ENCODE data around the gene NRXN3. TPM values are rescaled to one million over a fixed set of nuclear protein-coding genes. Genes with fewer than 3 reads are reported as not detected.
"Not testable (repeated sequence)": the region's sequence is repeated elsewhere in the genome, so short reads cannot be mapped to it uniquely, and the experiment has no call there.

The NRXN3 gene
- total and polyA plus RNA-seq, 2 of the 4 experiments (the other 2 are of a cell fraction) = 4.8 to 25.1 TPM

- POLR2A ChIA-PET (ENCODE audit: unreplicated experiment) = no interaction called here
- in situ Hi-C loops (cut with MboI; ENCODE audit: low sequenced_read_pairs) (no loop called here), intact Hi-C loops (cut with micrococcal nuclease) (no loop called here)
Measured at GRCh38 chr14:79103764-79104163, 933.6 kb downstream of the NRXN3 start.

GRCh38 chr14:79110564-79110963 is 940.4 kb downstream of the NRXN3 start:
- H2AK5ac ChIP-seq (ENCODE audit: low read depth, low read length); H2BK20ac ChIP-seq (ENCODE audit: low read depth, low read length); in situ Hi-C loops (cut with MboI; ENCODE audit: low sequenced_read_pairs); H3K23ac ChIP-seq (ENCODE audit: low read depth, low read length); DNase-seq; H4K91ac ChIP-seq (ENCODE audit: insufficient read depth, low read depth, low read length); BruUV-seq (replicated peaks); H3K4me1 ChIP-seq (ENCODE audit: control insufficient read depth, insufficient read depth, low read length); H3K4me2 ChIP-seq (ENCODE audit: low read depth, low read length); dilution Hi-C loops (cut with HindIII; ENCODE audit: low sequenced_read_pairs, unreplicated experiment); H3K18ac ChIP-seq (ENCODE audit: low read depth, low read length); H4K5ac ChIP-seq (ENCODE audit: low read depth, low read length); H3K4ac ChIP-seq (ENCODE audit: low read depth, low read length); H3K27ac ChIP-seq (ENCODE audit: insufficient read depth, low read length); ATAC-seq (ENCODE audit: low read depth); H3K9me1 ChIP-seq (ENCODE audit: insufficient read depth, low read length); H3K36me3 ChIP-seq (ENCODE audit: control insufficient read depth, insufficient read depth, low read length); POLR2A ChIA-PET (ENCODE audit: unreplicated experiment); H2AK9ac ChIP-seq (replicated peaks; ENCODE audit: low read depth, low read length, poor library complexity); H3K9ac ChIP-seq (ENCODE audit: low read depth, low read length); H2BK120ac ChIP-seq (ENCODE audit: low read depth, low read length); H3K27me3 ChIP-seq (ENCODE audit: control insufficient read depth, insufficient read depth, low read length); H4K8ac ChIP-seq (ENCODE audit: low read depth in 2 of 2, low read length in 2 of 2); H2BK5ac ChIP-seq (ENCODE audit: low read depth, low read length, poor library complexity, severe bottlenecking); CTCF ChIA-PET; H3K79me1 ChIP-seq (ENCODE audit: low read depth in 1 of 2, low read length in 2 of 2); H2AFZ ChIP-seq (replicated peaks; ENCODE audit: low read length, poor library complexity); H2BK15ac ChIP-seq (ENCODE audit: low read depth, low read length); H3K4me3 ChIP-seq (ENCODE audit: insufficient read depth, low read depth, low read length); H3K9me3 ChIP-seq (ENCODE audit: control insufficient read depth, insufficient read depth, low read length); H3K14ac ChIP-seq (replicated peaks; ENCODE audit: low read depth, low read length); H4K20me1 ChIP-seq (ENCODE audit: insufficient read depth, low read length); intact Hi-C loops (cut with micrococcal nuclease); H3K56ac ChIP-seq (ENCODE audit: extremely low read depth, insufficient read depth, low read length): not testable (repeated sequence)
- WGBS, 2 experiments (ENCODE audit: extremely low coverage in 2 of 2, insufficient read length in 1 of 2) = no CpG with 5 or more reads among the region's 4 CpGs

More at GRCh38 chr14:79103764-79104163, 933.6 kb downstream of the NRXN3 start:
- H3K23ac ChIP-seq (ENCODE audit: low read depth, low read length) = no peak overlapping the region
- DNase-seq = no peak
- BruUV-seq (replicated peaks) = no TSS peak
- no peaks in the 10 kb centered on the region for H4K20me1 ChIP-seq (ENCODE audit: insufficient read depth, low read length)
- CTCF ChIA-PET = no interaction called here
- H4K5ac ChIP-seq (ENCODE audit: low read depth, low read length) = no peak overlapping the region
- no peak overlapping the region for H2AK5ac ChIP-seq (ENCODE audit: low read depth, low read length)
- no peak overlapping the region for H4K8ac ChIP-seq (ENCODE audit: low read depth in 2 of 2, low read length in 2 of 2)
- H3K4me1 ChIP-seq (ENCODE audit: control insufficient read depth, insufficient read depth, low read length) = no peaks in the 10 kb centered on the region
- H3K9me1 ChIP-seq (ENCODE audit: insufficient read depth, low read length) = no peaks in the 10 kb centered on the region
- H2BK5ac ChIP-seq (ENCODE audit: low read depth, low read length, poor library complexity, severe bottlenecking) = no peak overlapping the region
- H2BK15ac ChIP-seq (ENCODE audit: low read depth, low read length) = no peak overlapping the region
- ATAC-seq (ENCODE audit: low read depth) = no peak
- no CpG with 5 or more reads among the region's 2 CpGs for WGBS, 2 experiments (ENCODE audit: extremely low coverage in 2 of 2, insufficient read length in 1 of 2)
- no peak overlapping the region for H3K27ac ChIP-seq (ENCODE audit: insufficient read depth, low read length)
- H3K56ac ChIP-seq (ENCODE audit: extremely low read depth, insufficient read depth, low read length) = no peak overlapping the region
- TF ChIP-seq POLR2A (IDR thresholded peaks at IDR 0.05; ENCODE audit: low read depth, low read length) = no peak
- TF ChIP-seq MXI1 (IDR thresholded peaks at IDR 0.05; ENCODE audit: borderline replicate concordance, low read depth, low read length) = no peak
- TF ChIP-seq FOS (IDR thresholded peaks at IDR 0.05; ENCODE audit: low read depth, low read length) = no peak
- no peak for TF ChIP-seq CHD1 (IDR thresholded peaks at IDR 0.05; ENCODE audit: low read depth, low read length)
- TF ChIP-seq RCOR1 (IDR thresholded peaks at IDR 0.05; ENCODE audit: insufficient replicate concordance, low read length) = no peak
- no peak overlapping the region for H2BK120ac ChIP-seq (ENCODE audit: low read depth, low read length)
- H3K9me3 ChIP-seq (ENCODE audit: control insufficient read depth, insufficient read depth, low read length) = no peaks in the 10 kb centered on the region
- no peak overlapping the region for H2AFZ ChIP-seq (replicated peaks; ENCODE audit: low read length, poor library complexity)
- dilution Hi-C loops (cut with HindIII; ENCODE audit: low sequenced_read_pairs, unreplicated experiment) = no loop called here
- no peak overlapping the region for H3K4me3 ChIP-seq (ENCODE audit: insufficient read depth, low read depth, low read length)
- no peak overlapping the region for H2AK9ac ChIP-seq (replicated peaks; ENCODE audit: low read depth, low read length, poor library complexity)
- no peak overlapping the region for H3K9ac ChIP-seq (ENCODE audit: low read depth, low read length)
- no peak overlapping the region for H3K14ac ChIP-seq (replicated peaks; ENCODE audit: low read depth, low read length)
- H3K4ac ChIP-seq (ENCODE audit: low read depth, low read length) = no peak overlapping the region
- no peak overlapping the region for H3K4me2 ChIP-seq (ENCODE audit: low read depth, low read length)
- no peaks in the 10 kb centered on the region for H3K27me3 ChIP-seq (ENCODE audit: control insufficient read depth, insufficient read depth, low read length)
- H3K79me1 ChIP-seq (ENCODE audit: low read depth in 1 of 2, low read length in 2 of 2) = no peaks in the 10 kb centered on the region
- no peak overlapping the region for H4K91ac ChIP-seq (ENCODE audit: insufficient read depth, low read depth, low read length)
- H3K36me3 ChIP-seq (ENCODE audit: control insufficient read depth, insufficient read depth, low read length) = no peaks in the 10 kb centered on the region
- no peak overlapping the region for H3K18ac ChIP-seq (ENCODE audit: low read depth, low read length)
- H2BK20ac ChIP-seq (ENCODE audit: low read depth, low read length) = no peak overlapping the region

All from IMR-90 (cell line).